Nephron (organoid): ENCODE results near the gene ZNF524.

Experiments
- H3K27ac Mint-ChIP-seq, 3 experiments: 2 replicates each; pipeline ENCODE4 v1.8.0; 2020; ENCODE audit warnings: mixed read lengths in 3 of 3, mild to moderate bottlenecking in 2 of 3, moderate library complexity in 1 of 3
- H3K27me3 Mint-ChIP-seq: 2 replicates; pipeline ENCODE4 v1.8.0; 2021; ENCODE audit warnings: low read depth, mild to moderate bottlenecking, moderate library complexity, mixed read lengths
- H3K36me3 Mint-ChIP-seq: 2 replicates; pipeline ENCODE4 v1.8.0; 2020; ENCODE audit warnings: low read depth, mixed read lengths
- H3K4me1 Mint-ChIP-seq: 2 replicates; pipeline ENCODE4 v1.8.0; 2020; ENCODE audit warnings: mixed read lengths
- H3K4me3 Mint-ChIP-seq, 3 experiments: 2 replicates each; pipeline ENCODE4 v1.8.0; 2020; ENCODE audit warnings: mild to moderate bottlenecking in 3 of 3, mixed read lengths in 3 of 3, moderate library complexity in 2 of 3
- H3K9me3 Mint-ChIP-seq: 2 replicates; pipeline ENCODE4 v1.8.0; 2020; ENCODE audit warnings: mixed read lengths
- CTCF ChIP-seq, 3 experiments: fragments of 200-600 bp; sonication (generic); IDR thresholded peaks; one replicate each; pipeline ENCODE4 v1.5.0; 2021; ENCODE audit warnings: antibody characterized with exemption in 3 of 3; ENCODE audit not compliant: unreplicated experiment in 3 of 3

ZNF524 gene

GRCh38 chr19:55576746-55577145 is 23.3 kb upstream of the ZNF524 start:
- H3K27me3 Mint-ChIP-seq, result peaks cover 5% of the 10 kb centered on the region
- peaks cover 28% of the 10 kb centered on the region for H3K36me3 Mint-ChIP-seq
- TF ChIP-seq CTCF (IDR thresholded peaks at IDR 0.05; ENCODE audit: unreplicated experiment in 3 of 3), result no peak
- peak overlapping the region in 2 of 3 experiments; percentile 55 to 63 for H3K27ac Mint-ChIP-seq
- peak overlapping the region; percentile 73 to 86 (median 85) for H3K4me3 Mint-ChIP-seq
- peaks cover 14% of the 10 kb centered on the region for H3K4me1 Mint-ChIP-seq
- H3K9me3 Mint-ChIP-seq, result no peaks in the 10 kb centered on the region

- TF ChIP-seq CTCF (IDR thresholded peaks at IDR 0.05; ENCODE audit: unreplicated experiment in 3 of 3), result no peak
- Mint-ChIP-seq H3K36me3 (peaks cover 28% of the 10 kb centered on the region), H3K4me3 (no peak overlapping the region), H3K4me1 (peaks cover 19% of the 10 kb centered on the region), H3K9me3 (no peaks in the 10 kb centered on the region), H3K27ac (no peak overlapping the region), H3K27me3 (no peaks in the 10 kb centered on the region)
Measured at GRCh38 chr19:55578031-55578760, 21.9 kb upstream of the ZNF524 start.

GRCh38 chr19:55578761-55579747 is 21.0 kb upstream of the ZNF524 start:
- Mint-ChIP-seq H3K4me1 (peaks cover 19% of the 10 kb centered on the region), H3K27me3 (no peaks in the 10 kb centered on the region), H3K27ac (peak overlapping the region; percentile 87 to 98 (median 94)), H3K4me3 (peak overlapping the region; percentile 99), H3K9me3 (no peaks in the 10 kb centered on the region), H3K36me3 (peaks cover 28% of the 10 kb centered on the region)
- TF ChIP-seq CTCF (IDR thresholded peaks at IDR 0.05; ENCODE audit: unreplicated experiment in 3 of 3), result no peak

- Mint-ChIP-seq H3K9me3 (no peaks in the 10 kb centered on the region), H3K4me1 (peaks cover 24% of the 10 kb centered on the region), H3K27ac (peak overlapping the region; percentile 87 to 98 (median 94)), H3K36me3 (peaks cover 28% of the 10 kb centered on the region), H3K4me3 (peak overlapping the region; percentile 99), H3K27me3 (no peaks in the 10 kb centered on the region)
- TF ChIP-seq CTCF (IDR thresholded peaks at IDR 0.05; ENCODE audit: unreplicated experiment in 3 of 3), result no peak
Measured at GRCh38 chr19:55579766-55580621, 20.1 kb upstream of the ZNF524 start.

GRCh38 chr19:55580628-55581144 is 19.4 kb upstream of the ZNF524 start, which contains the start of gene ZNF579:
ZNF579 (minus strand) TSS chr19:55580848; CDS start chr19:55579639, 1,209 bp downstream.
- peak within 1 kb of the TSS; percentile 87 to 98 (median 96) for H3K27ac Mint-ChIP-seq
- H3K4me3 Mint-ChIP-seq, result peak within 1 kb of the TSS; percentile 99
- H3K27me3 Mint-ChIP-seq, result no peaks in the 10 kb centered on the region
- peaks cover 31% of the 10 kb centered on the region for H3K4me1 Mint-ChIP-seq
- TF ChIP-seq CTCF (IDR thresholded peaks at IDR 0.05; ENCODE audit: unreplicated experiment in 3 of 3), result no peak
- peaks cover 22% of the 10 kb centered on the region for H3K36me3 Mint-ChIP-seq
- H3K9me3 Mint-ChIP-seq, result no peaks in the 10 kb centered on the region
